Prostate gland (tissue), 2 donors: ENCODE results near the gene PTBP3. TPM values are rescaled to one million over a fixed set of nuclear protein-coding genes. Genes with fewer than 3 reads are reported as not detected.

Experiments used
- DNase-seq: peaks from one replicate; pipeline ENCODE4 v3.0.0-alpha.2; 2019; ENCODE audit warnings: low spot score
- H3K27ac ChIP-seq, 2 donors: fragments of 200-600 bp; sonication (generic); 2 replicates each; pipeline ENCODE4 v1.5.1; 2017 to 2019
- H3K27me3 ChIP-seq: fragments of 200-600 bp; sonication (generic); replicated peaks from 2 replicates; pipeline ENCODE4 v1.5.1; 2019; ENCODE audit not compliant: insufficient read depth
- H3K36me3 ChIP-seq, 2 donors: fragments of 200-600 bp; sonication (generic); 1 replicate in 1 of 2; 2 replicates in 1 of 2; pipeline versions ENCODE4 v1.5.1 to v1.8.1; 2017 to 2019
- H3K4me1 ChIP-seq: fragments of 200-600 bp; sonication (generic); replicated peaks from 2 replicates; pipeline ENCODE4 v1.5.1; 2019
- H3K4me3 ChIP-seq, 2 donors: fragments of 200-600 bp; sonication (generic); 2 replicates each; pipeline ENCODE4 v1.5.1; 2017 to 2019
- H3K9me3 ChIP-seq: fragments of 200-600 bp; sonication (generic); 2 replicates; pipeline ENCODE4 v1.5.1; 2017
- POLR2A ChIP-seq: fragments of 450-650 bp; IDR thresholded peaks from one replicate; pipeline ENCODE4 v1.6.1; 2016; ENCODE audit warnings: antibody characterized with exemption, mild to moderate bottlenecking
- POLR2AphosphoS5 ChIP-seq: sonication (generic); formaldehyde crosslinking; IDR thresholded peaks from one replicate; pipeline ENCODE4 v1.6.1; 2017; ENCODE audit warnings: antibody characterized with exemption
- WGBS: methylation state at CpG from one replicate; pipeline ENCODE4 v1.1.5; 2018; 5-methylcytosine and 5-hydroxymethylcytosine counted together
- intact Hi-C: fragments of 100-400 bp; cut with DNase I; formaldehyde crosslinking; loops from one replicate; pipeline ENCODE4 v1.14.2; 2022
- total RNA-seq, 2 donors: library from RNA; depleted of rRNA; stranded (reverse); fragments of >200 nt; gene quantifications; one replicate each; pipeline ENCODE4 v1.1.0, GENCODE V29; 2016
- TF ChIP-seq, protein P1 (sequence below), 4 experiments: fragments of 200-600 bp in 2 of 4; fragments of 450-650 bp in 2 of 4; sonication (generic) in 2 of 4; IDR thresholded peaks; 1 replicate in 3 of 4; 2 replicates in 1 of 4; pipeline ENCODE4 v1.5.1; 2016 to 2019; ENCODE audit warnings: antibody characterized with exemption in 4 of 4, mild to moderate bottlenecking in 2 of 4, moderate library complexity in 2 of 4

PTBP3 gene
- total RNA-seq, 2 donors from 2014 or later: 56.6 to 140 TPM

DNA sequence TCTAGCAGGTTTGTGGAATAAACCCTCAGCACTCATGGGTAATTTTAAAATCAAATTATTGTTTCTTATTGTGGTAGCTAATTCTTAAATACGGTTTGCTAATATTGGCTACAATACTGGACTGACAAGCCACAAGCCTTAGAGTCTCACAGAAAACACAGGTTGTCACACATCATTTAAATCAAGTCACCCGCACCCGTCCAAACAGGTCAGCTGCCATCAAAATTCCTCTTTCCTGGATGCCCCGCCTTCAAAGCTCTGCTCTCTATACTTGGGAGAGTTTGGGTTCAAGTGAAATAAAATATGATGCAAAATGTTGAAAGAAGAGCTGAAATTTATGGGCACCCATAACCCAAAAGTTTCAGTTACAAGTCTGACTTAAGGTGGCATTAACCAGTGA is 146.0 kb downstream of the PTBP3 start:
- no peak for DNase-seq
- H3K4me3 ChIP-seq: no peak overlapping the region
- 56% methylated on average over 4 of the region's 4 CpGs for WGBS
- no peaks in the 10 kb centered on the region for H3K9me3 ChIP-seq
- intact Hi-C loops: no loop called here
- no peak overlapping the region for H3K27ac ChIP-seq
- no peaks in the 10 kb centered on the region for H3K27me3 ChIP-seq
- no peaks in the 10 kb centered on the region for H3K36me3 ChIP-seq
- no peaks in the 10 kb centered on the region for H3K4me1 ChIP-seq
- TF ChIP-seq, protein P1, sequence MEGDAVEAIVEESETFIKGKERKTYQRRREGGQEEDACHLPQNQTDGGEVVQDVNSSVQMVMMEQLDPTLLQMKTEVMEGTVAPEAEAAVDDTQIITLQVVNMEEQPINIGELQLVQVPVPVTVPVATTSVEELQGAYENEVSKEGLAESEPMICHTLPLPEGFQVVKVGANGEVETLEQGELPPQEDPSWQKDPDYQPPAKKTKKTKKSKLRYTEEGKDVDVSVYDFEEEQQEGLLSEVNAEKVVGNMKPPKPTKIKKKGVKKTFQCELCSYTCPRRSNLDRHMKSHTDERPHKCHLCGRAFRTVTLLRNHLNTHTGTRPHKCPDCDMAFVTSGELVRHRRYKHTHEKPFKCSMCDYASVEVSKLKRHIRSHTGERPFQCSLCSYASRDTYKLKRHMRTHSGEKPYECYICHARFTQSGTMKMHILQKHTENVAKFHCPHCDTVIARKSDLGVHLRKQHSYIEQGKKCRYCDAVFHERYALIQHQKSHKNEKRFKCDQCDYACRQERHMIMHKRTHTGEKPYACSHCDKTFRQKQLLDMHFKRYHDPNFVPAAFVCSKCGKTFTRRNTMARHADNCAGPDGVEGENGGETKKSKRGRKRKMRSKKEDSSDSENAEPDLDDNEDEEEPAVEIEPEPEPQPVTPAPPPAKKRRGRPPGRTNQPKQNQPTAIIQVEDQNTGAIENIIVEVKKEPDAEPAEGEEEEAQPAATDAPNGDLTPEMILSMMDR (IDR thresholded peaks at IDR 0.05): no peak
- TF ChIP-seq POLR2AphosphoS5: no peak
- no peak for TF ChIP-seq POLR2A

DNA sequence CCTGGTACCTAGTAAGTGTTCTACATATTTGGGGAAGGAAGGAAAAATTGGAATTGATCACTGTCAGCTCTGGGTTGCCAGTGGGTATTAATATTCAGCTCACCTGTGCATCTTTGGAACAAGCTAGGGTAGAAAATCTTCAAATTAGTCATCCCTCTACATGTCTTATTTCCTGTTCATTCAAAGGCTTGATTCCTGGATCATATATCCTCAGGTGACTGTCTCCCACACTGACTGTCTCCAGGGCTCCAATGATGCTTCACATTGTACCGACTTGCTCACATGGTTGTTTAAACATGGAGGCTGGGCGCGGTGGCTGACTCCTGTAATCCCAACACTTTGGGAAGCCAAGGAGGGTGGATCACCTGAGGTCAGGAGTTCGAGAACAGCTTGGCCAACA is 146.7 kb downstream of the PTBP3 start:
- DNase-seq: no peak
- Histone ChIP-seq H3K9me3 (no peaks in the 10 kb centered on the region), H3K27me3 (no peaks in the 10 kb centered on the region), H3K4me3 (no peak overlapping the region), H3K4me1 (no peaks in the 10 kb centered on the region), H3K36me3 (no peaks in the 10 kb centered on the region), H3K27ac (no peak overlapping the region)
- intact Hi-C loops: no loop called here
- WGBS: 87% methylated on average over 4 of the region's 4 CpGs
- no peak for TF ChIP-seq POLR2AphosphoS5
- TF ChIP-seq, protein P1 (IDR thresholded peaks at IDR 0.05): no peak

DNA sequence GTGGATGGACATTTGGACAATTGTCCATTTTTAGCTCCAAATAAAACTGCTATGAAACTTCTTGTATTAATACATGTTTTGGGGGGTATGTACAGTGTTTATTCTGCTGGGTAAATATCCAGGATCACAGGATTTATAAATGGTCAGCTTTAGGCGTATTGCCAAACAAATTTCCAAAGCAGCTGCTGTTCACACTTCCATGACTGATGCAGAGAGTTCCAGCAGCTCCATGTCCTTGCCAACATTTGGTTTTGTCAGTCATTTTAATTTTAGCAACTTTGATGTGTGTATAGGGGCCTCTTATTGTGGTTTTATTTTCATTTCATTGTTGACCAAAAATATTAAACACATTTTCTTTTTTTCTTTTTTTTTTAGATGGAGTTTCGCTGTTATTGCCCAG is 148.5 kb downstream of the PTBP3 start:
- no peaks in the 10 kb centered on the region for H3K27me3 ChIP-seq
- no peak for DNase-seq
- TF ChIP-seq POLR2AphosphoS5 (no peak), POLR2A (no peak)
- no peak overlapping the region for H3K27ac ChIP-seq
- 90% methylated on average over 2 of the region's 2 CpGs for WGBS
- H3K36me3 ChIP-seq: no peaks in the 10 kb centered on the region
- no peaks in the 10 kb centered on the region for H3K9me3 ChIP-seq
- no peak overlapping the region for H3K4me3 ChIP-seq
- no peaks in the 10 kb centered on the region for H3K4me1 ChIP-seq
- intact Hi-C loops: no loop called here

DNA sequence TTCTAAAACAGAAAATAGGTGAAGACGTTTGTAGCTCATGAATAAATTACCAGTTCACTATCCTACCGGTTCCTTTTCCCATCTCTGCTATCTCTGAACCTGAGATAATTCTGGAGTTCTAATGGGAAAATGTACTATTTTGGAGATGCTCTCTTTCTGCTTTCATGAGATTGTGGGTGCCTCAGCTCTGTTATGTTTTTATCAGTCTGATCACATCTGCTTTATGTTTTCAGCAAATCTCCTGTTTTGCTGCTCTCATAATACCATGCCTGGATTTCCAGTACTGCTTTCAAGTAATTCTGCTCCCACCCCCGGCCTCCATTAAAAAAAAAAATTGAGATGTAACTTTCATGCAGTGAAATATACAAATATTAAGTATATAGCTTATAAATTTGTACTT is 149.2 kb downstream of the PTBP3 start:
- intact Hi-C loops: no loop called here
- H3K36me3 ChIP-seq: no peaks in the 10 kb centered on the region
- no peaks in the 10 kb centered on the region for H3K9me3 ChIP-seq
- no peak overlapping the region for H3K27ac ChIP-seq
- TF ChIP-seq, protein P1 (IDR thresholded peaks at IDR 0.05): no peak
- no peak for TF ChIP-seq POLR2AphosphoS5
- no peak for TF ChIP-seq POLR2A
- DNase-seq: no peak
- H3K4me3 ChIP-seq: no peak overlapping the region
- WGBS: 81% methylated on average over 3 of the region's 3 CpGs
- no peaks in the 10 kb centered on the region for H3K4me1 ChIP-seq
- H3K27me3 ChIP-seq: no peaks in the 10 kb centered on the region

DNA sequence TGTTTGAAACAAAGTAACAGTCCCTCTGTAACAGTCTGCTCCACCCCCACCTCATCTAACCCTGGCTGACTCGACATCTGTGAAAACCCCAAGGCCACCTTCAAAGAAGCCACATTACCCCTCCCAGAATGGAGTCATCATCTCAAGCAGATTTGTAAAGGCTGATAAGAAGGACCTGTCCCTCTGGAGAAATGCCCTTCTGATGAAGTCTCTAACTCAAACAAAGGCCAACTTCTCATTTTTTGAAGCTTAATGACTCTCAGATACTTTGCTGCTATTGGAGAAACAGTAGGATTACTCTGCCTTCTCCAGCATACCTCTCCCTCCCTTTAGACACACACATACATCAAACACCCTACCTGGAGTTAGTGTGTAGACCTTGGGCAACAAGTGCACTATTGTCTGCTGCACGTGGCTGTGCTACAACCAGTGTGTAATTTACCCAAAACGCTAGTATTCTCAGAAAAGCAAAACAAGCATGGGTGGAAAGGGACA is 153.0 kb downstream of the PTBP3 start:
- no peak overlapping the region for H3K4me3 ChIP-seq
- TF ChIP-seq, protein P1 (IDR thresholded peaks at IDR 0.05): no peak
- TF ChIP-seq POLR2A (no peak), POLR2AphosphoS5 (no peak)
- no peak for DNase-seq
- no peaks in the 10 kb centered on the region for H3K9me3 ChIP-seq
- no peak overlapping the region for H3K27ac ChIP-seq
- intact Hi-C loops: no loop called here
- no peaks in the 10 kb centered on the region for H3K4me1 ChIP-seq
- no peaks in the 10 kb centered on the region for H3K36me3 ChIP-seq
- H3K27me3 ChIP-seq: no peaks in the 10 kb centered on the region
- 25% methylated on average over 3 of the region's 3 CpGs for WGBS
